Measurements from ENCODE around the gene PITX2.

DNA sequence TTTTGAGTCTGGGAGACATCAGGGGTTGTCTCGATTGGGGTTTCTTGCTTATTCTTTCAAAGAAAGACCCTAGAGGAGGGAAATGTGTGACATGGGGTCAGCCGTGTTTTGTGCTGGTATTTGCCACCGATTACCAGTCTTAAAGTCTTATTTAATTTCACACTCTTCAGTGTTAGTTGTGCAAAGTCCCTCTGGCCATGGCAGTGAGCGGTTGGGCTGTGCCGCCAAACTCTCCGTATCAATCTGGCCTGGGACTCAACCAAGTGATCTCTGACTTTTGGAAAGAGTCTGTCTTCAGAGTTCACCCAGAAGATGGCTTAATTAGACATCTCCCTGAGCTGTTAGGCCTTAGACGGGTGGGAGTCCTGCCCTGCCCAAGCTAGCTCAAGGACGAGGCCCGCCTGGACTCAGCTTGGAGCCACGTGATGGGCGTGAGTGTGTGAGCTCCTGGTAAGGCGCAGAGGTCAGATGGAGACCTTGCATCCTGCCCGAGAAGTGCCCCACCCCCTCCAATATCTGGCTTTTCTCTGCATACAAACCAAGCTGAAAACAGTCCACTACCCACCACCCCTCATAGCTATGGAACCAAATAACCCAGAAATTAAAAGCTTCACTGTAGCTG lies 3.8 kb upstream of the PITX2 start:
- TF ChIP-seq EP300 (IDR thresholded peaks at IDR 0.05) (no peak), NR3C1 (IDR thresholded peaks at IDR 0.05) (no peak), POLR2A (IDR thresholded peaks at IDR 0.05; ENCODE audit: low read length) (no peak)
- TF ChIP-seq, protein P1, sequence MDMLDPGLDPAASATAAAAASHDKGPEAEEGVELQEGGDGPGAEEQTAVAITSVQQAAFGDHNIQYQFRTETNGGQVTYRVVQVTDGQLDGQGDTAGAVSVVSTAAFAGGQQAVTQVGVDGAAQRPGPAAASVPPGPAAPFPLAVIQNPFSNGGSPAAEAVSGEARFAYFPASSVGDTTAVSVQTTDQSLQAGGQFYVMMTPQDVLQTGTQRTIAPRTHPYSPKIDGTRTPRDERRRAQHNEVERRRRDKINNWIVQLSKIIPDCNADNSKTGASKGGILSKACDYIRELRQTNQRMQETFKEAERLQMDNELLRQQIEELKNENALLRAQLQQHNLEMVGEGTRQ (IDR thresholded peaks at IDR 0.05): no peak

Data from A549 (cell line).